GM12892 (cell line): Measurements from ENCODE around the gene SMAD1.

Experiments
- POLR2AphosphoS5 ChIP-seq: IDR thresholded peaks from 2 replicates; pipeline ENCODE4 v1.6.1; 2011; ENCODE audit warnings: low read depth, low read length, control low read depth
- TAF1 ChIP-seq: IDR thresholded peaks from 2 replicates; pipeline ENCODE4 v1.6.1; 2011; ENCODE audit warnings: low read depth, mild to moderate bottlenecking, control low read depth, low read length, borderline replicate concordance

GRCh38 chr4:145552181-145552822, 70.6 kb downstream of the SMAD1 start:
- TF ChIP-seq TAF1 (no peak), POLR2AphosphoS5 (no peak)
